CD4-positive, alpha-beta T cell (primary cell): ENCODE measurements around the gene RMND5A. TPM values are rescaled to one million over a fixed set of nuclear protein-coding genes. Genes with fewer than 3 reads are reported as not detected.
A peak's percentile ranks its signal among the peaks of the same experiment; 100 is the strongest.

Source experiments
- ATAC-seq: fragments of 200-7000 bp; cut with Tn5 transposase; one replicate; pipeline ENCODE4 v1.10.0; 2022; ENCODE audit warnings: mild to moderate bottlenecking; ENCODE audit not compliant: poor library complexity
- CTCF ChIA-PET: fragments of 350-600 bp; sonication (Branson Sonifier 250); formaldehyde crosslinking; loops from one replicate; lab custom pipeline; 2021; ENCODE audit warnings: antibody characterized with exemption, inconsistent platforms; lab: Charles Lee
- POLR2A ChIA-PET: fragments of 350-600 bp; sonication (Branson Sonifier 250); formaldehyde crosslinking; loops from one replicate; lab custom pipeline; 2021; ENCODE audit warnings: antibody characterized with exemption, inconsistent platforms; lab: Charles Lee
- DNase-seq, 14 experiments: peaks; one replicate each; pipeline ENCODE4 v3.0.0-alpha.2; 2013 to 2020; ENCODE audit warnings: mixed read lengths in 2 of 14
- H3K27ac ChIP-seq, 2 donors: one replicate each; pipeline versions ENCODE4 v1.5.1 to v1.7.0; 2013; ENCODE audit warnings: low read length in 2 of 2, low read depth in 1 of 2, mild to moderate bottlenecking in 1 of 2
- H3K27me3 ChIP-seq, 2 experiments: 1 replicate in 1 of 2; 2 replicates in 1 of 2; pipeline versions ENCODE4 v1.6.1 to v1.7.0; 2013; ENCODE audit warnings: low read length in 2 of 2, control low read depth in 1 of 2, mild to moderate bottlenecking in 1 of 2, moderate library complexity in 1 of 2; ENCODE audit not compliant: insufficient read depth in 2 of 2, control insufficient read depth in 1 of 2
- H3K36me3 ChIP-seq: one replicate; pipeline ENCODE4 v1.6.1; 2013; ENCODE audit warnings: low read length, control low read depth; ENCODE audit not compliant: insufficient read depth
- H3K4me1 ChIP-seq: one replicate; pipeline ENCODE4 v1.6.1; 2013; ENCODE audit warnings: low read length, control low read depth; ENCODE audit not compliant: insufficient read depth
- H3K4me3 ChIP-seq: one replicate; pipeline ENCODE4 v1.5.1; 2013; ENCODE audit warnings: mild to moderate bottlenecking, low read length, moderate library complexity
- H3K9me3 ChIP-seq, 2 experiments: 1 replicate in 1 of 2; 2 replicates in 1 of 2; pipeline versions ENCODE4 v1.6.1 to v1.7.0; 2013; ENCODE audit warnings: low read length in 2 of 2, mild to moderate bottlenecking in 2 of 2, control low read depth in 1 of 2, moderate library complexity in 1 of 2; ENCODE audit not compliant: control insufficient read depth in 1 of 2, insufficient read depth in 1 of 2
- H3K27ac Mint-ChIP-seq: one replicate; pipeline ENCODE4 v1.8.0; 2020; ENCODE audit warnings: mixed read lengths
- H3K27me3 Mint-ChIP-seq: one replicate; pipeline ENCODE4 v1.8.0; 2021; ENCODE audit warnings: mixed read lengths
- H3K36me3 Mint-ChIP-seq: one replicate; pipeline ENCODE4 v1.8.0; 2021; ENCODE audit warnings: low read depth, mixed read lengths
- H3K4me1 Mint-ChIP-seq: one replicate; pipeline ENCODE4 v1.8.0; 2021; ENCODE audit warnings: low read depth, mixed read lengths
- H3K4me3 Mint-ChIP-seq: one replicate; pipeline ENCODE4 v1.8.0; 2020; ENCODE audit warnings: mild to moderate bottlenecking, mixed read lengths
- H3K9me3 Mint-ChIP-seq: one replicate; pipeline ENCODE4 v1.8.0; 2020; ENCODE audit warnings: mixed read lengths
- intact Hi-C, 2 experiments: fragments of 100-400 bp; cut with DNase I in 1 of 2; cut with micrococcal nuclease in 1 of 2; formaldehyde crosslinking; loops; one replicate each; pipeline versions ENCODE4 v1.15.1 to v1.9.0; 2023 to 2025; cut with DNase I, micrococcal nuclease
- total RNA-seq, 174 experiments: library from RNA in 2 of 174; stranded (reverse) in 2 of 174; gene quantifications; one replicate each; pipeline ENCODE4 v1.2.3 and lab custom pipeline; 2021 to 2026
- TF ChIP-seq, protein P1 (sequence below): fragments of 200-600 bp; IDR thresholded peaks from one replicate; pipeline ENCODE4 v1.8.0; 2022; ENCODE audit warnings: antibody characterized with exemption, mild to moderate bottlenecking

RMND5A gene
- total RNA-seq, 2 experiments from 2014 or later: 20.5 to 21.4 TPM

DNA sequence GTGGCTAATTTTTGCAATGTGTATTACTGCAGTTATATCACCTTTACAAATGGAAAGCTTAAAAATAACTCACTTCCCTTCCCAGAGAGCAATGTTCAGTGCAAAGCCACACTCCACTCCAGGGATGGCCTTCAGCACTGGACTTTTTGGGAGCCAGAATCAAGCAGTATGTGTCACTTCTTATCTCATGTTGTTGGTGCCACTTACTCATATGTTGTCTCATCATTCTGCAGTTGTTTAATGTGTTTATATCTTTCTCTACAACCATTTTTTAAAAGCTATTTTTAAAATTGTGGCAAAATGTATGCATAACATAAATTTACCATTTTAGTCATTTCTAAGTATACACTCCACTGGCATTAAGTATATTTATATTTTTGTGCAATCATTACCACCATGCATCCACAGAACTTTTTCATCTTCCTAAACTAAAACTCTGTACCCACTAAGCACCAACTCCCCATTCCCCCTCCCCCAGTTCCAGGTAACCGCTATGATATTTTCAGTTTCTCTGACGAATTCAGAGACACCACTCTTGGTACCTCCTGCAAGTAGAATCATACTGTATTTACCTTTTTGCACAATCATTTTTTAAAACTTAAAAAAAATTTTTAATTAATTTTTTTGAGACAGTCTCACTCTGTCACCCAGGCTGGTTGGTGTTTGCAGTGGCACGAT lies 102.7 kb downstream of the RMND5A start:
- ATAC-seq: no peak
- H3K4me1 Mint-ChIP-seq: peaks cover 30% of the 10 kb centered on the region
- H3K36me3 Mint-ChIP-seq: no peaks in the 10 kb centered on the region

DNA sequence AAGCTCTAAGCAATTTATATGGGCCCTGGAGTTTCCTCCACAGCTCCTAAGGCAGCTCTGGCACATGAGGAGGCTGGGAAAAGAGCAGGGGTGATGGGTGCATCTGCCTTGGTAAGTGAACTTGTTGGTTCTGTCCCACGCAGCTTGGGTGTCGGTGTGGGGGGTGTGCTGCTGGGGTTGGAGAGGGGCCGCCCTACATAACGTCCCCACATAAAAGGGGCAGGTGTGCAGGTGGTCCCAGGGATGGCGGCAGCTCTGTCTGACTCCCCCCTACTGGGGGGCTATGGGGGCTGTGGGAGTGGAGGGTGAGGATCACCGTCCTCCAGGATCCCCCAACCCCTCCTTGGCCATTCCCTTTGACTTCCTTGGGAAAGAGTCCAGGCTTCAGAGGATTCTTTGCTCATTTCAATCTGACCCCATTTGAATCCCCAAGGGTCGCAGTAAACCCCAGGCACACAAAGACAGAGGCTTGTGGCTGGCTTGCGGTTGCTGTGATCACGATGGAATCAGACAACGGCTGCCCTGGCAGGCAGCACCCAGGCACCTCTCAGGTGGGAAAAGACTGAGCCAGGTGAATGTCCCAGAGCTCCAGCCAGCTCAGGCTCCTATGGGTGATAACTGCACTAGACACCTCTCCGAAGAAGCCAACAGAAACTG lies 105.1 kb downstream of the RMND5A start:
- Histone ChIP-seq H3K36me3 (no peaks in the 10 kb centered on the region), H3K9me3 (peaks cover 0 to 11% of the 10 kb centered on the region in 2 experiments), H3K4me3 (peak overlapping the region; percentile 42), H3K27ac (no peak overlapping the region), H3K4me1 (peaks cover 12% of the 10 kb centered on the region), H3K27me3 (peaks cover 6 to 8% of the 10 kb centered on the region in 2 experiments)
- CTCF ChIA-PET: no interaction called here
- DNase-seq (peak in 2 of 14 experiments; percentile 7 to 39), ATAC-seq (peak; percentile 9)
- peaks cover 22% of the 10 kb centered on the region for H3K4me1 Mint-ChIP-seq
- H3K9me3 Mint-ChIP-seq: peaks cover 2% of the 10 kb centered on the region
- TF ChIP-seq, protein P1, sequence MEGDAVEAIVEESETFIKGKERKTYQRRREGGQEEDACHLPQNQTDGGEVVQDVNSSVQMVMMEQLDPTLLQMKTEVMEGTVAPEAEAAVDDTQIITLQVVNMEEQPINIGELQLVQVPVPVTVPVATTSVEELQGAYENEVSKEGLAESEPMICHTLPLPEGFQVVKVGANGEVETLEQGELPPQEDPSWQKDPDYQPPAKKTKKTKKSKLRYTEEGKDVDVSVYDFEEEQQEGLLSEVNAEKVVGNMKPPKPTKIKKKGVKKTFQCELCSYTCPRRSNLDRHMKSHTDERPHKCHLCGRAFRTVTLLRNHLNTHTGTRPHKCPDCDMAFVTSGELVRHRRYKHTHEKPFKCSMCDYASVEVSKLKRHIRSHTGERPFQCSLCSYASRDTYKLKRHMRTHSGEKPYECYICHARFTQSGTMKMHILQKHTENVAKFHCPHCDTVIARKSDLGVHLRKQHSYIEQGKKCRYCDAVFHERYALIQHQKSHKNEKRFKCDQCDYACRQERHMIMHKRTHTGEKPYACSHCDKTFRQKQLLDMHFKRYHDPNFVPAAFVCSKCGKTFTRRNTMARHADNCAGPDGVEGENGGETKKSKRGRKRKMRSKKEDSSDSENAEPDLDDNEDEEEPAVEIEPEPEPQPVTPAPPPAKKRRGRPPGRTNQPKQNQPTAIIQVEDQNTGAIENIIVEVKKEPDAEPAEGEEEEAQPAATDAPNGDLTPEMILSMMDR: no peak
- intact Hi-C loops: no loop called here
- peak overlapping the region; percentile 76 for H3K27ac Mint-ChIP-seq
- POLR2A ChIA-PET: interaction anchor here (0.7 to 1.7 kb wide), 4 partner anchors 10 to 384 kb away, joined by 3 to 6 read pairs (median 3); partner anchors contain the start of gene KDM3A
- H3K27me3 Mint-ChIP-seq: peaks cover 8% of the 10 kb centered on the region
- H3K36me3 Mint-ChIP-seq: no peaks in the 10 kb centered on the region
- peak overlapping the region; percentile 72 for H3K4me3 Mint-ChIP-seq

More for the DNA sequence above, 102.7 kb downstream of the RMND5A start:
- POLR2A ChIA-PET: no interaction called here
- Histone ChIP-seq H3K27me3 (peaks cover 4 to 8% of the 10 kb centered on the region in 2 experiments), H3K4me3 (no peak overlapping the region), H3K9me3 (peaks cover 0 to 11% of the 10 kb centered on the region in 2 experiments), H3K4me1 (peaks cover 12% of the 10 kb centered on the region), H3K36me3 (no peaks in the 10 kb centered on the region), H3K27ac (no peak overlapping the region)
- Mint-ChIP-seq H3K27me3 (peaks cover 8% of the 10 kb centered on the region), H3K27ac (no peak overlapping the region), H3K9me3 (peaks cover 2% of the 10 kb centered on the region), H3K4me3 (no peak overlapping the region)
- intact Hi-C loops: no loop called here
- TF ChIP-seq, protein P1: no peak
- CTCF ChIA-PET: no interaction called here
- no peak for DNase-seq

DNA sequence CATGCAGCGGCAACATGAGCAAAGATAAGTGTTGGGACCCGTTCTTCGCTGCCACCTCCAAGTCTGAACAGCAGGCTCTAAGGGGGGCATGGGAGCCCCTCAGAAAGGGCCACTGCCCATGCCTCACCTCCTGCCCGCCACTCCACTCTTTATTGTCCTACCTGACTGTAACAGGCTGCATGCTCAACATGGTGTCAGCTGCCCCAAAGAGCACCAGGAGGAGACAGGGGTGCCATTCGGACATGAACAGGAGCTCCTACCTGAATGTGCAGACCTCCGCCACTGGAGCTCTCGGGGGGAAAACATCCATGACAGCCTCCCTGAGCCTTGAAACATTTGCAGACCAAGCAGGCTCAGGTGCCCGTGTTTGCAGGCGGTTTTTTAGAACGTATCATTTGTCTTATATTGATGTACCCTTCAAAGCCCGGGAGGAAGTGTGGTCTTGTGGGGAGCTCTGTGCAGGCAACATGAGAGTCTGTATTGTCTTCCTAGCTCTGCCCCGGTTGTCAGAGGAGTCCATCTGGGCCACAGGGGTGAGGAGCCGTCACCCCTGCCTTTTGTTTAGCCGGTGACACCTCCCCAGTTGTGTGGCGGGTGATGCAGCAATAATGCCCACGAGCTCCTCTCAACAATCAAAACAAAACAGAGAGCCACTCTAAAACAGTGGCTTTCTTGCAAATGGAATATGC lies 105.7 kb downstream of the RMND5A start:
- POLR2A ChIA-PET: interaction anchor here (0.7 to 1.7 kb wide), 4 partner anchors 11 to 385 kb away, joined by 3 to 6 read pairs (median 3); partner anchors contain the start of gene KDM3A
- TF ChIP-seq, protein P1: no peak

More for the DNA sequence above, 105.7 kb downstream of the RMND5A start:
- Histone ChIP-seq H3K36me3 (no peaks in the 10 kb centered on the region), H3K9me3 (peaks cover 0 to 11% of the 10 kb centered on the region in 2 experiments), H3K27me3 (peaks cover 6 to 8% of the 10 kb centered on the region in 2 experiments), H3K27ac (no peak overlapping the region), H3K4me3 (peak overlapping the region; percentile 42), H3K4me1 (peaks cover 12% of the 10 kb centered on the region)
- intact Hi-C loops: no loop called here
- Mint-ChIP-seq H3K4me3 (peak overlapping the region; percentile 72), H3K9me3 (peaks cover 2% of the 10 kb centered on the region), H3K27me3 (peaks cover 8% of the 10 kb centered on the region), H3K4me1 (peaks cover 22% of the 10 kb centered on the region), H3K36me3 (no peaks in the 10 kb centered on the region), H3K27ac (peak overlapping the region; percentile 76)
- DNase-seq: peak in 6 of 14 experiments; percentile 23 to 87 (median 30)
- ATAC-seq: peak; percentile 85
- CTCF ChIA-PET: no interaction called here
